NB4 (cell line): ENCODE results near the gene PDGFD.

Source experiments
- DNase-seq: peaks from one replicate; pipeline ENCODE4 v3.0.0; 2010; ENCODE audit warnings: low read depth
- H3K4me3 ChIP-seq: one replicate; pipeline ENCODE4 v1.5.1; 2011; ENCODE audit warnings: mild to moderate bottlenecking, low read depth, low read length, moderate library complexity
- CTCF ChIP-seq: IDR thresholded peaks from one replicate; pipeline ENCODE4 v1.5.1; 2012; ENCODE audit warnings: low read depth, low read length
- MAX ChIP-seq: IDR thresholded peaks from 2 replicates; pipeline ENCODE4 v1.6.1; 2011; ENCODE audit warnings: low read depth, low read length
- MYC ChIP-seq: IDR thresholded peaks from 2 replicates; pipeline ENCODE4 v1.6.1; 2011; ENCODE audit warnings: low read depth, low read length
- POLR2A ChIP-seq: IDR thresholded peaks from 2 replicates; pipeline ENCODE4 v1.6.1; 2011; ENCODE audit warnings: mild to moderate bottlenecking; ENCODE audit not compliant: insufficient read length; ENCODE audit errors: extremely low read depth

PDGFD gene

GRCh38 chr11:103889679-103890078 is 274.3 kb downstream of the PDGFD start:
- TF ChIP-seq MAX (no peak), MYC (no peak), CTCF (no peak), POLR2A (no peak)
- no peak for DNase-seq
- H3K4me3 ChIP-seq, result no peak overlapping the region

GRCh38 chr11:103888541-103888951 is 275.4 kb downstream of the PDGFD start:
- TF ChIP-seq MAX, result no peak
- no peak for TF ChIP-seq POLR2A
- TF ChIP-seq CTCF, result no peak
- no peak for TF ChIP-seq MYC
- H3K4me3 ChIP-seq, result no peak overlapping the region
- no peak for DNase-seq

- TF ChIP-seq MAX (no peak), CTCF (no peak), MYC (no peak), POLR2A (no peak)
- H3K4me3 ChIP-seq, result no peak overlapping the region
- no peak for DNase-seq
Observed at GRCh38 chr11:103887001-103887658, 276.8 kb downstream of the PDGFD start.

- TF ChIP-seq MAX, result no peak
- no peak for DNase-seq
- no peak overlapping the region for H3K4me3 ChIP-seq
Observed at GRCh38 chr11:103883856-103884255, 280.1 kb downstream of the PDGFD start.

- TF ChIP-seq MYC (no peak), POLR2A (no peak), CTCF (no peak), MAX (no peak)
- no peak for DNase-seq
- no peak overlapping the region for H3K4me3 ChIP-seq
Observed at GRCh38 chr11:103883291-103883690, 280.7 kb downstream of the PDGFD start.

GRCh38 chr11:103881584-103881983 is 282.4 kb downstream of the PDGFD start:
- no peak overlapping the region for H3K4me3 ChIP-seq
- DNase-seq, result no peak
- no peak for TF ChIP-seq CTCF
- no peak for TF ChIP-seq POLR2A
- no peak for TF ChIP-seq MAX
- no peak for TF ChIP-seq MYC
